G401.6 (cell line): ENCODE measurements around the gene ZNF425.
"Not testable (repeated sequence)": the region's sequence is repeated elsewhere in the genome, so short reads cannot be mapped to it uniquely, and the experiment has no call there.

Source experiments
- FAIRE-seq: peaks from 2 replicates; lab custom pipeline; 2012; peaks lifted over from hg19 to GRCh38; lab: Jason Lieb, UNC

Gene ZNF425, protein sequence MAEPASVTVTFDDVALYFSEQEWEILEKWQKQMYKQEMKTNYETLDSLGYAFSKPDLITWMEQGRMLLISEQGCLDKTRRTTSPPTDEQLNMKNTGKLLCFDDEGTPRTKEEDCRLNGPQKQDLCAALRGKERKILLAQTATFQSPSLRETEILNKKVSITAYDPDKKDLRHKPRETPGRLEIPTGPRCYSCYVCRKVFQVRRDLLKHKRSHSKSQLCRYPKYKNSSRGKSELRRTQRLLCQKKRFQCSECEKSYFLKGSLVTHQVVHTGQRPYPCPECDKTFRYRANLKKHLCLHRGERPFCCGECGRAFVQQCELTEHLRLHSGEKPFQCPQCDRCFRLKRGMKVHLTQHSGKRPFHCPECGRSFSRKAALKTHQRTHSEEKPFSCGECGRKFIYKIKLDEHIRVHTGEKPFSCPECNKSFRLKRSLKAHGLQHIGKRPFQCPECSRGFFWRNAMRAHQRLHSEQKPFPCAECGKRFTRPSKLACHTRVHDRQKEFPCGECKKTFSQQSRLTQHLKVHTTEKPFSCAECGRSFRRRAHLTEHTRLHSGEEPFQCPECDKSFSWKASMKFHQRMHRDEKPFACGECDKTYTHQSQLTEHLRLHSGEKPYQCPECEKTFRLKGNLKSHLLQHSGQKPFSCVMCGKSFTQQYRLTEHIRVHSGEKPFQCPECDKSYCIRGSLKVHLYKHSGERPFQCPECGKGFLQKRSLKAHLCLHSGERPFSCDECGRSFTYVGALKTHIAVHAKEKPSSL

DNA sequence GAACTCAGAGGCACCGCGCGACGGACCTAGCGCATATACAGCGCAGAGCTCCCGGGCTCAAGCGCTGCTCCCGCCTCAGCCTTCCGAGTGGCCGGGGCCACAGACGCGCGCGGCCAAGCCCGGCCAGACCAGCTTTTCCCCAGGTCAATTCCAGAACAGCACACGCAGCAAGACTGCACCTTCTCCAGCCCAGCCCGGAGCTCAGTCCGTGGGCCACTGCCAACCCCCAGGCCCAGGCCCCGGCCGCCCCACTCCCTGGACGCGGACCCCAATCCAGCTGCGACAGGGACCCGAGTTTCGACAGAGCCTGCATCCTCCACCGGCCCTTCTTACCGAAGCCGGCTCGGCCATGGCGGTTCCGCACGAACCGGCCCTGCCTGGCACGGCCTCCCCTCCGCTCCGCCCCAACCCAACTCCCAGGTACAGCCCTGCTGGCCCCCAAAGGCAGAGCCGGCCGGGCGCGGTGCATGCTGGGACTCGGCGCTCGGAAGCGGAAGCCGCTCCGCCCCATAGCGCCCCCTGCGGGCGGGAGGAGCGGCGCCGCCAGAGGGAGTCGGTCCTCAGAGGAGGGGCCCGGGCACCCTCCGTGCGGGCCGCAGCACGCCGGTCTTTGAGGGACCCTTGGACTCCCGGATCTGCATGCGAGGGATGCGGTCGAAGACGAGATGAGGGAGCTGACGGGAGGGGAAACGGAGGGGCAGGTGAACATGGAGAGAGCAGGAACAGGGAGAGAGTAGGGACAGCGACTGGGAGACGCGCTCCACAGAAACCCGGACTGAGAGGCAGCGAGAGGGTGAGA lies at the start of gene ZNF425:
Gene ZNF425 (minus strand): TSS at position 462 of the 799 bp plus-strand sequence. CDS start 111 bp downstream, at position 351.
- no peak for FAIRE-seq

DNA sequence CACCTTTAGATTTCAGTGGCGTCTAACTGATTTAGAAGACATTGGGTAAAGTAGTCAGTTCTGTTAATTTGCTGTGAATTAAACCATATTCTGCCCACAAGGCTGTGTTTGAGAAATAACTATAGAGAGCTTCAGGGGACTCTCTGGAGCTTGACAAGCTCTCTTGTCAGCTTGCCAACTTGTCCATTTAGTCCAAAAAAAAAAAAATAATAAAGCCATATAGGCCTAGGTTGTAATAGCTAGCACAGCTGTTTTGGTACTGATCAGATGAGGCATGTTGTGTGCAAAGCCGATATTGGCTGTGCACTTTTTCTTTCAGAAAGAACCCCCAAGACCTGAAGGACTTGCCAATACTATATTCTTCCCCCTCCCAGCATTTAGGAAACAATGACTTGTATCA lies 49.0 kb upstream of the ZNF425 start:
- no peak for FAIRE-seq

DNA sequence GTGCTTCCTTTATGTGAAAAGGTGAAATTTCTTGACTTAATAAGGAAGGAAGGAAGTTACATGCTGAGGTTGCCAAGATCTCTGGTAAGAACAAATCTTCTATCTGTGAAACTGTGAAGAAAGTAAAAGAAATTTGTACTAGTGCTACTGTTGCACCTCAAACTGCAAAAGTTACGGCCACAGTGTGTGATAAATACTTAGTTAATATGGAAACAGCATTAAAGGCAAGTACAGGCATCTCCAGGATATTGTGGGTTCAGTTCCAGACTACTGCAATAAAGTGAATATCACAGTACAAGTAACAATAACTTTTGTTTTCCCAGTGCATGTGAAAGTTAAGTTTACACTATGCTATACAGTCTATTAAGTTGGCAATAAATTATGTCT lies 46.4 kb upstream of the ZNF425 start:
- FAIRE-seq: no peak

DNA sequence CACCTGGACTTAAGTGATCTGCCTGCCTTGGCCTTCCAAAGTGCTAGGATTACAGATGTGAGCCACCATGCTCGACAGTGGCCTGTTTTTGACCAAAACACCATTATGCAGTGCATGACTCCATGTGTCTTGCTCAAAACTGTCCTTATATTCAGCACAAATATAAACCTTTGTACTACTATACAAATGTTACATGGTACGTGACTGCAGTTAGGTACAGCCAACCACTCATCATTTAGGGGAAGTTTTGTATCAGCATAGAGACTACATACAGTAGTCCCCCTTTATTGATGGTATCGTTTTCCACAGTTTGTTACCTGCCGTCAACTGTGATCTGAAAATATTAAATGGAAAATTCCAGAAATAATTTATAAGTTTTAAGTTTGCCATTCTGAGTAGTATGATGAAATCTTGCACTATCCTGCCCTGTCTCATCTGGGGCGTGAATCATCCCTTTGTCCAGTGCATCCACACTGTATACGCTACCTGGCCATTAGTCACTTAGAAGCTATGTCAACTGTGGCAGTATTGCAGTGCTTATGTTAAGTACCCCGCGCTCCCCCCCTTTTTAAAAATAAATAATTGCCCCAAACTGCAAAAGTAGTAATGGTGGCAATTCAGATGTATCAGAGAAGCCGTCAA lies 45.9 kb upstream of the ZNF425 start:
- no peak for FAIRE-seq

DNA sequence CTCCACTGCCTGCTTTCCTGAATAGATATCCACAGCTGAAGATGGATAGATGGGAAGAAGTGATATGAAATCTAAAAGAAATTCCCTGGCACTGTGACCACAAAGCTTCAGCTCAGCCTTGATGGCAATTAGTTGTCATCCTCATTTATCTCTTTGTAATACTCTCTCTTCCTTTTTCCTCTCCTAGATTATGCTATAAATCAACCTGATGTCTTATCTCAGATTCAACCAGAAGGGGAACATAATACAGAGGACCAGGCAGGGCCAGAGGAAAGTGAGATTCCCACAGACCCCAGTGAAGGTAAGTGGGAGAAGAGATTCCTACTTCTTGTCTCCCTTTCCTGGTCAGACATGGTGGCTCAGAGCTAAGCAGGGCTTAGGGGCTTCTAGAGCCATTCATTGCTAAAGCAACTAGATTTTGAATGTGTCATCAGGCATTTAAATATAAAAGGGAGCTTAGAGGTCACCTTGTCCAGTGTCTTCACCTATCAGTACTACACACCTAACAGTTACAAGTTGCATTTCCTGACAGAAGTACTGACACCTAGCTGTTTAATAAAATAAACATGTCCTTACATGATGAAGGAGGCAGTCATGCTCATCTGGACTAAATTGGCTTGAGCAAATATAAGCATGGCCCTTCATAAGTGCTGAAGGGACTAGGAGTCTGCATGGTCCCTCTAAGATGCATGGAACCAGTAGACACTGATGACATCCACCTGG lies 40.7 kb upstream of the ZNF425 start:
- no peak for FAIRE-seq

DNA sequence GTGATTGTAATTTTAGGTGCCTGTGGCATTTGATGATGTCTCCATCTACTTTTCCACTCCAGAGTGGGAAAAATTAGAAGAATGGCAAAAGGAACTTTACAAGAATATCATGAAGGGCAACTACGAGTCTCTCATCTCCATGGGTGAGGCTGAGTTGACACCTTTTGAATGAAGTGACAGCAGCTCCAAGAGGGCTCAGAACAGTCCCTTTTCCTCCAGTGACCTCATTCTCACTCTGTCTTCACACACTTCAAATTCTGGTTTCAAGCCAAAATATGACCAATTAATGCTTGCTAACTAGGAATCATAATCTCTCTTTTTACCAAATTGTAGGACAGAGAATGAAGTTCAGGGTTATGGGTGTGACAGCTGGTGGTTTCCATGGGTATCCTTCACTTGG lies 40.0 kb upstream of the ZNF425 start:
- FAIRE-seq: no peak

DNA sequence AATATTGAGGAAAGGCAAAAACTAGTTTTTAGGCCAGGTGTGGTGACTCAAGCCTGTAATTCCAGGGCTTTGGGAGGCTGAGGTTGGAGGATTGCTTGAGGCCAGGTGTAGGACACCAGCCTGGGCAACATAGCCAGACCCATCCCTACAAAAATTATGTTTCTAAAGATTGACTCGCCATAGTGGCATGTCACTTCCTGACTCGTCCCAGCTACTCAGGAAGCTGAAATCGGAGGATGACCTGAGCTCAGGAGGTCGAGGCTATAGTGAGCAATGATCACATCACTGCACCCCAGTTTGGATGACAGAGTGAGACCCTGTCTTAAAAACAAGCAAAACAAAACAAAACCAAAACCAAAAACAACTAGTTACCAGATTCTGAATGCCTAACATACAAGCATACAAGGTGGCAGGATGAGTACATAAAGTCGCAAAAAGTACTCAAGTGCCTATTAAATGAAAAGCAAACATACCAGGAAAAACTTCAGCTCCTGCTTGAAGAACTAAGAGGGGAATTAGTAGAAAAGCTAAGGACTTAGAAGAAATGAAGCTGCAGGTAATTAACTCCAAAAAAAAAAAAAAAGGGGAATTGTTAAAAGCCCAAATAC lies 35.2 kb upstream of the ZNF425 start:
- FAIRE-seq: no peak

DNA sequence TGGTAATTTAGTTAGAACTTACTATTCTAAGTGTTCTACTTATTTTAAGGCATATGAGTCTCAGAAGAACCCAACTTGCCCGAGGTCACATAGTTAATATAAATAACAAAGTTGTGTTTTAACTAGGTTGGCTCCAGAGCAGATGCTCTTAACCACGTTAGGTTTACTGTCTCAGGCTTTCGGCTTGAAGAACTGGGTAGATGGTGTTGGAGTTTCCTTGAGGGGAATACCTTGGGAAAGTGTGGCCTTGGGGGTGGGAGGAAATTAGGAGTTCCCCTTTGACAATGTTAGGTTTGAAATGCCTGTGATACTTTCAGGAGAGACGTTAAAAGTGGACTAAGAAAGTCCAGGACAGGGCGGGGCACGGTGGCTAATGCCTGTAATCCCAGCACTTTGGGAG lies 30.8 kb upstream of the ZNF425 start:
- FAIRE-seq: no peak

DNA sequence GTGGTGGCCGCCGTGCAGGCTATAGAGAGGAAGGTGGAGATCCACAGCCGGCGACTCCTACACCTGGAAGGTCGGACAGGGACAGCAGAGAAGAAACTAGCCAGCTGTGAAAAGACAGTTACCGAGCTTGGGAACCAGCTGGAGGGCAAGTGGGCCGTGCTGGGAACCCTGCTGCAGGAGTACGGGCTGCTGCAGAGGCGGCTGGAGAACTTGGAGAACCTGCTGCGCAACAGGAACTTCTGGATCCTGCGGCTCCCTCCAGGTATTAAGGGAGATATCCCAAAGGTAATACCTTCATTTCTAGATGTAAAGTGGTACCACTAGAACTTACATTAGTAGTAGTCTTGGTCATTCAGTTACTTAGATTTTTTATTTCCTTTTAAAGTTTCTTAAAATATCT lies 27.9 kb upstream of the ZNF425 start:
- FAIRE-seq: no peak

DNA sequence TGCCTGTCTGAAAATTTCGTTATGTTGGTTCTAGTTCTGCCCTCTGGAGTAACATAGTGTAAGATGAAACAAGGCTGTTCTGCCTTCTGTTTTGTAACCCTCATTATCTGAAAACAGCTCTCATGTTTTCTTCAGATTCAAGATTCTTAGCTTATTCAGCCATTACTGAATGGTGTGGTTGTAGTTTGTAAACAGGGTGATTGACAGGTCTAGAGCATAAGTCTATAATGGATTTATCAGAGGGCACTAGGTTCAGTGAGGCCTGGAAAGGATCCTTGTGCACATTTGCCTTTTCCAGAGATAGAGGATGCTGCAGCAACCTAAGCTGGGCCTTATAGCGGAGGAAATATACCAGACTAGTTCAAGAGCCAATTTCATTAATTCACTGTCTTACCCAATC lies 27.2 kb upstream of the ZNF425 start:
- no peak for FAIRE-seq

DNA sequence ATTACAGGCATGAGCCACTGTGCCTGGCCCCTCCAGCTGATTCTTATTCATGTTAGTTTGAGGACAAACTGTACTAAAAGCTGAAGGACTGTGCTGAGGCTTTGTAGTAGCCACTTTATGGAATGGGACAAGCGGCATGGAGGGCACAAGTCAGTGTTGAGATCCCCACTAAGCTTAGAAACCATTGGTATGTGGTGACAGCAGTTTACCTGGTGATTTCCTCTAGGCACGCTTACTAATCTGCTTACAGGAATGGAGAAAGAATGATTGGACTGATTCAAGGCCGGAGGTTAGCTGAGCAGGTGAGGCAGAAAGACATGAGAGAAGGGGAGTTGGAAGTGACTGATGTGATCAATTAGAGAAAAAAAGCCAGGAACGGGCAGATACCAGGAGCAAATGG lies 24.9 kb upstream of the ZNF425 start:
- FAIRE-seq: no peak

DNA sequence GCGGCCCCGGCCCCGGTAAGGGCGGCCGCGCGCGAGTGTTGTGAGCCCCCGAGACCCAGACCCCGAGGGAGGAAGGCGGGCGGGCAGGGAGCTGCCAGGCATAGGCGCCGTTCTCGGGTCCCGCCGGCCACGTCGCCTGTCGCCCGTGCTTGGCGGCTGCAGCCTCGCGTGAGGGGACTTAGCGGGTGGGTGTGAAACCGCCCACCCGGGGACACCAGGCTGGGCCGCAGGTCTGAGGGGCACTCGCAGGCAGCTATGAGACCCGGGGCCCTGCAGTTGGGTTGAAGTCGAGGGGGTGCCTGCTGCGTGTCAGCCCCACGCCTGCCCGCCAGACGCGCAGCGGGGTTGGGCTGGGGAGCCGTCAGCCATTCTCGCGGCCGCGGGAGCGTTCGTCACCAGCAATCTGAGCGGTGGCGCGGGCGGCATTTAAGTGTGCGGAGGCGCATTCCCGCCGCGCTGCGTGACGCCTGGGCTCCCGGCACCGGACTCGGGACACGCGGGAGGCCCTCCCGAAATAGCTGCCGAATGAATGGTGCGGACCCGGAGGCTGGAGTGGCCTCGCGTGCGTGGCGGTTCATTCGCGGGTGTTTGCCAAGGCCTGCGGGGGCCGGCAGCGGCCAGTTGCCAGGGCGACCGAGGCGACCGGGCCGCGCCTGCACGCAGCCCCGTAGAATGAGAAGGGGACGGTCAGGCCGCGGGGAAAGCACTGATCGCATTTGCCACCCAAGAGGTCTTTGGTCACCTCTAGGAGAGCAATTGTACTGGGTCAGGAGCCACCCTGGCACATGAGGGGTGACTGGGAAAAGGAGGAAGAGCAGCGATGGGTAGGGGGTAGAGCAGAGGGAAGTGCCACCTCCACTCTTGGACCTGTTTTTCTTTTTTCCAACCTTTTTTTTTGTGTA lies 21.9 kb upstream of the ZNF425 start:
- FAIRE-seq: no peak

DNA sequence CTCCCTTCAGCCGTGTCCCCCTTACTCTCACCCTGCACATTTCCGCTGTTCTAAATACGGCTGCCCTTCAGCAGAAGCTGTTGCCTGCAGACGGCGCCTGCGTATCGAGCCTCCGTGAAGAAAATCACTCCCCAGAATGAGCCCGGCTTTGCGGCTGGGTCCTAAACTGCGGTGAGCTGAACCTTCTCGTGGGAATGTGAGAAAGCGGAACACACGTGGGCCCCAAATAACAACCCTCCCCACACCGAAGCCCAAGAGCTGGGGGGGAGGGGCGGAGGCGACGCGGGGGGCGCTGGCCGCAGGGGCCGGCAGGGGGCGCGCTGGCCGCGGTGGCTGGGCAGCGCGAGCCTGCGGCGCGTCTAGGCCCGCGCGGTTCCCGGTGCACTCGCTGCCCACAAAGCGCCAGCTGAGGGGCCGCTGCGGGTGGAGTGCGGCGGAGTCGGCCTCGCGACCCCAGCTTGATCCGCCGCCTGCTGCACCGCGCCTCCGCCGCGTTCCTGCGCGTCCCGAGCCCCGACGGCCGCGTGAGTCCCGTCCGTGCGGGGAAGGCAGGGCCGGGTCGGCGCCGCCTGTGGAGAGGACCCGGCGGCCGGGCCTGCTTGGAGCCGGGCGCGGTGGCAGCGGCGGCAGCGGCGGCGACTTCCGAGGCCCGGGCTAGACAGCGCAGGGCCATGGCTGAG lies 21.1 kb upstream of the ZNF425 start, which contains the start of gene ZNF398:
Gene ZNF398 (plus strand): TSS at position 382 of the 680 bp plus-strand sequence. CDS start 290 bp downstream, at position 672.
- no peak for FAIRE-seq

DNA sequence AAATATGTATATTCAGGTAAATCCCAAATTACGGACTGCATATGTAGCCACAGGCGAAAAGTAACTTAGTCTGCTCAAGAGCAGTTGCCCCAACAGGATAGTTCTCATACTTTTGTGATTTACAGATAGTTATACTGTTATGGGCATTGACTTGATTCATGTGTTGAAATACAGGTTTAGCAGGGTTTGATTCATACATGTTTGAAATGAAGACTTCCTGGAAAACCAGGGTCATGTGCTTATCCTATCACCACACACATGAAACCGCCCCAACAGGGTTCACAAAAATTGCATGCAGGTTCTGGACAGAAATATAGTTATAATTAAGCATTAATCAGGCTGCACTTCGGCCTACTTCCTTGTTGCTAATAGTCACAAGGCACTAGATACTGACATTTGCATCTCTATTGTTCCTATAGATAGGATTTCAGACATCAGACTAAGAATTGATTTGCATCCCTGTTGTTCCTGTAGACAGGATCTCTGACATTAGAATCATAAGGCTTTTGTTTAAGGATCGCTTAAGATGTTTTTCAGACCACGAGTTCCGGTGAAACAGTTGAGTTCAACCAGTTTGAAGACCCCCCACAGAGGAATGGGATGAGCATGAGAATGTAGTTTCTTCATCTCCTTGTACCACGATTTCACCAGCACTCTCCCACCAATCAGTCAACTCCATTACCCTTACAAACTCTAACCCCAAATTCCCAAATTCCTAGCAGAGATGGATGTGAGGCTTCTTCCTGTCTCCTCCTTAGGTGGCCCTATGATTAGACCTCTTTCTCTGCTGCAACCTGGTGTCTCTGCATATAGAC lies 19.1 kb upstream of the ZNF425 start:
- FAIRE-seq: no peak

DNA sequence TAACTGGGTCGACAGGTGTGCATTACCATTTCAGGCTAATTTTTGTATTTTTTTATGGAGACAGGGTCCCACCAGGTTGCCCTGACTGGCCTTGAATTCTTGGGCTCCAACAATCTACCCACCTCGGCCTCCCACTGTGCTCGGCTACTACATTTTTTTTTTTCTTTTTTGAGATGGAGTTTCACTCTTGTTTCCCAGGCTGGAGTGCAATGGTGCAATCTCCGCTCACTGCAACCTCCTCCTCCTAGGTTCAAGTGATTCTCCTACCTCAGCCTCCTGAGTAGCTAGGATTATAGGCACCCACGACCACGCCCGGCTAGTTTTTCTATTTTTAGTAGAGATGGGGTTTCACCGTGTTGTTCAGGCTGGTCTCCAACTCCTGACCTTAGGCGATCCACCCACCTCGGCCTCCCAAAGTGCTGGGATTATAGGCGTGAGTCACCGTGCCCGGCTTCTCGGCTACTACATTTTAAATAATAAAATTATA lies 18.4 kb upstream of the ZNF425 start:
- not testable (repeated sequence) for FAIRE-seq

DNA sequence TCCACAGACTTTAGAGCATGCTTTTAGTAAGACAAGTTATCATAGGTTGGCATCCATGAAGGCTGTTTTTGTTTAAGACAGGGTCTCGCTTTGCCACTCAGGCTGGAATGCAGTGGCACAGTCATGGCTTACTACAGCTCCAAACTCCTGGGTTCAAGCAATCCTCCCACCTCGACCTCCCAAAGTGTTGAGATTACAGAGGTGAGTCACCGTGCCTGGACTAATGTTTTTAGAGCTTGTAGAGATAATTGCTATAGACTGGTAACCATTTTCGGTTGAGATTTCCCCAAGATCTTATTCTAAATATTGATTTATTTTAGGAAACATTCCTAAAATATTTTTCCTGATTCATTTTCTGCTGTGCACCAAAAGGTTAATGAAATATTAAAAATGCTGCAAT lies 15.8 kb upstream of the ZNF425 start:
- no peak for FAIRE-seq

DNA sequence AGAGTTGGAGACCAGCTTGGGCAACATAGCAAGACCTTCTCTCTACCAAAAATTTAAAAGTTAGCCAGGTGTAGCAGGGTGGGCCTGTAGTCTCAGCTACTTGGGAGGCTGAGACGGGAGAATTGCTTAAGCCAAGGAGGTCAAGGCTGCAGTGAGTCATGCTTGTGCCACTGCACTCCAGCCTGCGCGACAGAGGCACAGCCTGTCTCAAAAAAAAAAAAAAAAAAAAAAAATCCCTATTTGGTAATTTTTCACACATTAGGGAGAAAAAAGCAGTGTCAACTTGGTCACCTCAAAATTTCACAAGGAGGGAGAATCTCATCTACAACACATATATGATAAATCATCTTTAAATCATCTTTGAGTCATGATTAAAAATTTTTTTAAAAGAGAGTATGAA lies 14.7 kb upstream of the ZNF425 start:
- FAIRE-seq: no peak

DNA sequence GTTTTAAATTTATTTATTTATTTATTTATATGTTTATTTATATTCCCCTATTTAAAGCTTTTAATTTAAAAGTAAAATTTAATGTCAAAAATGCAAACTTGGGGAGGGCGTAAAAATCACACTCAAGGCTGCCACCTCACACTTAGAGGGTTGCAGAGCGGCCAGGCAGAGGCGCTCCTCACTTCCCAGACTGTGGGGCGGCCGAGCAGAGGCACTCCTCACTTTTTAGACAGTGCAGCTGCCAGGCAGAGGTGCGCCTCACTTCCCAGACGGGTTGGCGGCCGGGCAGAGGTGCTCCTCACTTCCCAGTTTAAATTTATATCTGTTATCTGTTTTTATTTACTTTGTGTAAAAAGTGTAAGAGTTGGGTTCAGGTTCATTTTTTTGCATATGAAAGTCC lies 10.0 kb upstream of the ZNF425 start:
- no peak for FAIRE-seq
